Neuronal stem cell (in vitro differentiated cells): ENCODE results near the gene FAM3D.

Experiments used
- DNase-seq: peaks from one replicate; pipeline ENCODE4 v3.0.0-alpha.2; 2013; ENCODE audit warnings: low spot score
- H2AFZ ChIP-seq: one replicate; pipeline ENCODE4 v1.6.1; 2013; ENCODE audit warnings: mild to moderate bottlenecking, low read length, inconsistent platforms
- H2AK5ac ChIP-seq: 2 replicates; pipeline ENCODE4 v1.6.1; 2013; ENCODE audit warnings: low read depth, mild to moderate bottlenecking, inconsistent platforms, low read length, moderate library complexity, mixed read lengths
- H2BK120ac ChIP-seq: 2 replicates; pipeline ENCODE4 v1.6.1; 2013; ENCODE audit warnings: low read depth, mild to moderate bottlenecking, inconsistent platforms, low read length, moderate library complexity, mixed read lengths
- H2BK12ac ChIP-seq: one replicate; pipeline ENCODE4 v1.6.1; 2013; ENCODE audit warnings: low read length, inconsistent platforms
- H2BK15ac ChIP-seq: 2 replicates; pipeline ENCODE4 v1.6.1; 2013; ENCODE audit warnings: mild to moderate bottlenecking, low read length, inconsistent platforms, mixed read lengths
- H2BK5ac ChIP-seq: one replicate; pipeline ENCODE4 v1.6.1; 2013; ENCODE audit warnings: inconsistent platforms, mild to moderate bottlenecking, low read length, moderate library complexity
- H3K14ac ChIP-seq: one replicate; pipeline ENCODE4 v1.6.1; 2013; ENCODE audit warnings: low read length, inconsistent platforms
- H3K18ac ChIP-seq: 2 replicates; pipeline ENCODE4 v1.6.1; 2013; ENCODE audit warnings: low read length, inconsistent platforms
- H3K23ac ChIP-seq: 2 replicates; pipeline ENCODE4 v1.6.1; 2013; ENCODE audit warnings: low read depth, mild to moderate bottlenecking, mixed read lengths, low read length, inconsistent platforms; ENCODE audit not compliant: poor library complexity
- H3K27ac ChIP-seq: replicated peaks from 3 replicates; pipeline ENCODE4 v1.5.1; 2013; ENCODE audit warnings: low read length, inconsistent platforms
- H3K27me3 ChIP-seq, 3 experiments: 2 replicates each; pipeline ENCODE4 v1.6.1; 2013; ENCODE audit warnings: low read length in 3 of 3, mild to moderate bottlenecking in 2 of 3, inconsistent platforms in 1 of 3, low read depth in 1 of 3, mixed read lengths in 1 of 3, moderate library complexity in 1 of 3; ENCODE audit not compliant: control insufficient read depth in 3 of 3, insufficient read depth in 3 of 3
- H3K36me3 ChIP-seq, 2 donors: replicated peaks in 1 of 2; 2 replicates each; pipeline ENCODE4 v1.6.1; 2013; ENCODE audit warnings: low read length in 2 of 2; ENCODE audit not compliant: control insufficient read depth in 2 of 2, insufficient read depth in 2 of 2
- H3K4ac ChIP-seq: 2 replicates; pipeline ENCODE4 v1.6.1; 2013; ENCODE audit warnings: inconsistent platforms, mild to moderate bottlenecking, low read length, moderate library complexity
- H3K4me1 ChIP-seq, 2 donors: 1 replicate in 1 of 2; 2 replicates in 1 of 2; pipeline ENCODE4 v1.6.1; 2013; ENCODE audit warnings: low read length in 2 of 2, low read depth in 1 of 2; ENCODE audit not compliant: control insufficient read depth in 2 of 2, insufficient read depth in 1 of 2
- H3K4me2 ChIP-seq: one replicate; pipeline ENCODE4 v1.6.1; 2013; ENCODE audit warnings: mild to moderate bottlenecking, low read length, inconsistent platforms; ENCODE audit not compliant: insufficient read depth, poor library complexity, severe bottlenecking
- H3K4me3 ChIP-seq, 2 donors: 2 replicates each; pipeline ENCODE4 v1.5.1; 2013; ENCODE audit warnings: low read length in 2 of 2, mild to moderate bottlenecking in 2 of 2, inconsistent platforms in 1 of 2, moderate library complexity in 1 of 2
- H3K79me1 ChIP-seq: one replicate; pipeline ENCODE4 v1.6.1; 2013; ENCODE audit warnings: low read depth, mild to moderate bottlenecking, inconsistent platforms, low read length, moderate library complexity
- H3K9ac ChIP-seq: one replicate; pipeline ENCODE4 v1.6.1; 2013; ENCODE audit warnings: mild to moderate bottlenecking, low read depth, low read length, inconsistent platforms; ENCODE audit not compliant: poor library complexity
- H3K9me3 ChIP-seq, 2 donors: replicated peaks in 1 of 2; 2 replicates each; pipeline versions ENCODE3 to v1.6.1; 2013; ENCODE audit warnings: low read length in 2 of 2, mild to moderate bottlenecking in 2 of 2, inconsistent platforms in 1 of 2, low read depth in 1 of 2, mixed read lengths in 1 of 2, moderate library complexity in 1 of 2; ENCODE audit not compliant: control insufficient read depth in 2 of 2, insufficient read depth in 1 of 2
- H4K8ac ChIP-seq: one replicate; pipeline ENCODE4 v1.6.1; 2013; ENCODE audit warnings: low read depth, mild to moderate bottlenecking, inconsistent platforms, low read length, moderate library complexity
- H4K91ac ChIP-seq: one replicate; pipeline ENCODE4 v1.6.1; 2013; ENCODE audit warnings: low read length, low read depth, mild to moderate bottlenecking, inconsistent platforms; ENCODE audit not compliant: poor library complexity
- whole genome bisulfite sequencing, 2 donors: extraction: QIAGEN DNeasy Blood & Tissue Kit; methylation state at CpG; one replicate each; pipeline ENCODE4 v1.1.7; 2013; ENCODE audit warnings: missing lambda C conversion rate in 2 of 2, mixed read lengths in 1 of 2; ENCODE audit not compliant: insufficient read length in 2 of 2, insufficient replicate concordance in 1 of 2; ENCODE audit errors: extremely low coverage in 2 of 2; 5-methylcytosine and 5-hydroxymethylcytosine counted together

FAM3D gene

GRCh38 chr3:58604031-58604430 is 62.5 kb downstream of the FAM3D start:
- Histone ChIP-seq H2BK12ac (no peak overlapping the region), H3K9ac (no peak overlapping the region), H4K8ac (no peak overlapping the region), H2BK5ac (no peak overlapping the region), H2AFZ (no peak overlapping the region), H3K36me3 (no peaks in the 10 kb centered on the region), H3K9me3 (no peaks in the 10 kb centered on the region), H3K18ac (no peak overlapping the region), H2AK5ac (peak overlapping the region; percentile 5), H4K91ac (no peak overlapping the region), H3K27ac (no peak overlapping the region), H3K4me3 (no peak overlapping the region), H2BK15ac (no peak overlapping the region), H3K79me1 (no peaks in the 10 kb centered on the region), H3K4me2 (no peak overlapping the region), H2BK120ac (no peak overlapping the region), H3K27me3 (no peaks in the 10 kb centered on the region), H3K4me1 (peaks cover 8 to 11% of the 10 kb centered on the region in 2 donors), H3K14ac (no peak overlapping the region), H3K23ac (no peak overlapping the region), H3K4ac (no peak overlapping the region)
- no peak for DNase-seq
- WGBS, 2 donors = no CpG with 5 or more reads among the region's 6 CpGs

GRCh38 chr3:58603606-58604005 is 63.0 kb downstream of the FAM3D start:
- Histone ChIP-seq H3K23ac (no peak overlapping the region), H2AFZ (no peak overlapping the region), H3K4me2 (no peak overlapping the region), H3K27me3 (no peaks in the 10 kb centered on the region), H3K9me3 (no peaks in the 10 kb centered on the region), H3K18ac (peak overlapping the region; percentile 40), H2BK15ac (peak overlapping the region; percentile 71), H3K4ac (no peak overlapping the region), H3K27ac (no peak overlapping the region), H2BK12ac (no peak overlapping the region), H3K4me1 (peaks cover 8 to 11% of the 10 kb centered on the region in 2 donors), H4K8ac (no peak overlapping the region), H2BK5ac (no peak overlapping the region), H3K14ac (no peak overlapping the region), H4K91ac (no peak overlapping the region), H3K4me3 (no peak overlapping the region), H3K79me1 (no peaks in the 10 kb centered on the region), H3K36me3 (no peaks in the 10 kb centered on the region), H3K9ac (no peak overlapping the region), H2AK5ac (no peak overlapping the region), H2BK120ac (no peak overlapping the region)
- DNase-seq = no peak

GRCh38 chr3:58597770-58598310 is 68.7 kb downstream of the FAM3D start:
- no peak overlapping the region for H2BK120ac ChIP-seq
- H3K9ac ChIP-seq = no peak overlapping the region
- no peak overlapping the region for H2BK5ac ChIP-seq
- no peak overlapping the region for H3K14ac ChIP-seq
- no peak overlapping the region for H3K4me2 ChIP-seq
- no peak overlapping the region for H3K4ac ChIP-seq
- no peak overlapping the region for H4K91ac ChIP-seq
- H3K9me3 ChIP-seq = no peaks in the 10 kb centered on the region
- H3K36me3 ChIP-seq = no peaks in the 10 kb centered on the region
- peaks cover 0 to 1% of the 10 kb centered on the region in 2 donors for H3K4me1 ChIP-seq
- H2AFZ ChIP-seq = no peak overlapping the region
- no peak overlapping the region for H3K27ac ChIP-seq
- no CpG with 5 or more reads among the region's 6 CpGs for WGBS, 2 donors
- no peak overlapping the region for H4K8ac ChIP-seq
- H3K4me3 ChIP-seq = no peak overlapping the region
- no peak overlapping the region for H3K18ac ChIP-seq
- no peak overlapping the region for H2BK15ac ChIP-seq
- no peaks in the 10 kb centered on the region for H3K27me3 ChIP-seq
- no peaks in the 10 kb centered on the region for H3K79me1 ChIP-seq
- peak overlapping the region; percentile 30 for H2AK5ac ChIP-seq
- H2BK12ac ChIP-seq = no peak overlapping the region
- no peak overlapping the region for H3K23ac ChIP-seq
- DNase-seq = no peak

GRCh38 chr3:58596834-58597518 is 69.6 kb downstream of the FAM3D start:
- Histone ChIP-seq H3K4ac (no peak overlapping the region), H3K23ac (no peak overlapping the region), H3K79me1 (no peaks in the 10 kb centered on the region), H4K91ac (no peak overlapping the region), H3K27ac (no peak overlapping the region), H2BK12ac (no peak overlapping the region), H3K14ac (no peak overlapping the region), H3K27me3 (no peaks in the 10 kb centered on the region), H2BK120ac (no peak overlapping the region), H3K36me3 (no peaks in the 10 kb centered on the region), H3K4me3 (no peak overlapping the region), H3K18ac (no peak overlapping the region), H2AFZ (no peak overlapping the region), H4K8ac (no peak overlapping the region), H3K4me2 (no peak overlapping the region), H3K9ac (no peak overlapping the region), H3K9me3 (no peaks in the 10 kb centered on the region), H2BK5ac (no peak overlapping the region), H3K4me1 (peaks cover 1 to 3% of the 10 kb centered on the region in 2 donors), H2AK5ac (no peak overlapping the region), H2BK15ac (no peak overlapping the region)
- no peak for DNase-seq
- no CpG with 5 or more reads among the region's 4 CpGs for WGBS, 2 donors
